Kidney (tissue), 14 donors: ENCODE measurements around the gene FAM81A. TPM values are rescaled to one million over a fixed set of nuclear protein-coding genes. Genes with fewer than 3 reads are reported as not detected.

Experiments used
- DNase-seq, 5 donors: peaks; one replicate each; pipeline ENCODE4 v3.0.0-alpha.2; 2013 to 2020
- FAIRE-seq: peaks from 2 replicates; lab custom pipeline; 2012; peaks lifted over from hg19 to GRCh38; lab: Jason Lieb, UNC
- H3K27ac ChIP-seq, 2 donors: one replicate each; pipeline ENCODE4 v1.7.0; 2013; ENCODE audit warnings: low read depth in 2 of 2, low read length in 2 of 2, inconsistent platforms in 1 of 2
- H3K27me3 ChIP-seq: one replicate; pipeline ENCODE4 v1.7.1; 2013; ENCODE audit warnings: low read length, inconsistent platforms; ENCODE audit not compliant: control insufficient read depth, insufficient read depth
- H3K36me3 ChIP-seq, 3 donors: one replicate each; pipeline versions ENCODE4 v1.7.0 to v1.7.1; 2013; ENCODE audit warnings: low read length in 3 of 3, control low read depth in 1 of 3, inconsistent platforms in 1 of 3; ENCODE audit not compliant: insufficient read depth in 3 of 3, control insufficient read depth in 2 of 3
- H3K4me1 ChIP-seq, 3 donors: one replicate each; pipeline versions ENCODE4 v1.7.0 to v1.7.1; 2013; ENCODE audit warnings: low read length in 3 of 3, inconsistent platforms in 1 of 3, low read depth in 1 of 3; ENCODE audit not compliant: control insufficient read depth in 2 of 3, insufficient read depth in 2 of 3
- H3K4me3 ChIP-seq, 3 donors: one replicate each; pipeline versions ENCODE4 v1.7.0 to v1.8.1; 2013; ENCODE audit warnings: low read length in 3 of 3, control low read depth in 1 of 3, inconsistent platforms in 1 of 3
- H3K9ac ChIP-seq, 3 donors: one replicate each; pipeline versions ENCODE4 v1.7.0 to v1.7.1; 2013; ENCODE audit warnings: low read length in 3 of 3, control low read depth in 1 of 3, inconsistent platforms in 1 of 3
- H3K9me3 ChIP-seq, 3 donors: one replicate each; pipeline versions ENCODE4 v1.7.0 to v1.7.1; 2013; ENCODE audit warnings: low read length in 3 of 3, control low read depth in 1 of 3, inconsistent platforms in 1 of 3; ENCODE audit not compliant: control insufficient read depth in 2 of 3, insufficient read depth in 1 of 3
- intact Hi-C: fragments of 100-400 bp; cut with DNase I; formaldehyde crosslinking; loops from one replicate; pipeline ENCODE4 v1.11.1; 2022
- polyA plus RNA-seq: library from polyadenylated mRNA; stranded (reverse); fragments of 350-450 nt; fragmentation: Illumina TruSeq; extraction: RNeasy Lipid Tissue Mini Kit (QIAGEN cat#74804); gene quantifications from one replicate; pipeline ENCODE4 v1.2.3, GENCODE V29; 2014; ENCODE audit warnings: low read depth, low replicate concordance; ENCODE audit not compliant: insufficient read depth
- total RNA-seq: library from RNA; stranded (reverse); fragmentation: NEBNext Ultra II Directional; extraction: Animal tissue kit (Norgen Biotek cat#: 25700); gene quantifications from one replicate; pipeline ENCODE4 v1.2.1, GENCODE V29; 2021
- TF ChIP-seq, protein P1 (sequence below): IDR thresholded peaks from 3 replicates; pipeline ENCODE4 v1.5.1; 2012; ENCODE audit warnings: mild to moderate bottlenecking, moderate library complexity, borderline replicate concordance; ENCODE audit not compliant: insufficient read depth; ENCODE audit errors: extremely low read depth
- donor health status: control.
- donor health status: control.
- donor health status: control.
- donor health status: control.
- donor health status: control.
- donor health status: DM: yes; HTN: yes; CAD: no.
- donor health status: Normal renal cell carcinoma (clear cell type).

FAM81A gene
- total and polyA plus RNA-seq, 2 donors from 2014 or later = 10.4 TPM

- Histone ChIP-seq H3K9ac (no peak overlapping the region), H3K4me1 (no peaks in the 10 kb centered on the region), H3K36me3 (no peaks in the 10 kb centered on the region), H3K27me3 (no peaks in the 10 kb centered on the region), H3K9me3 (no peaks in the 10 kb centered on the region), H3K4me3 (no peak overlapping the region), H3K27ac (no peak overlapping the region)
- FAIRE-seq (no peak), DNase-seq (peak in 1 of 5 donors; percentile 16)
- TF ChIP-seq, protein P1, sequence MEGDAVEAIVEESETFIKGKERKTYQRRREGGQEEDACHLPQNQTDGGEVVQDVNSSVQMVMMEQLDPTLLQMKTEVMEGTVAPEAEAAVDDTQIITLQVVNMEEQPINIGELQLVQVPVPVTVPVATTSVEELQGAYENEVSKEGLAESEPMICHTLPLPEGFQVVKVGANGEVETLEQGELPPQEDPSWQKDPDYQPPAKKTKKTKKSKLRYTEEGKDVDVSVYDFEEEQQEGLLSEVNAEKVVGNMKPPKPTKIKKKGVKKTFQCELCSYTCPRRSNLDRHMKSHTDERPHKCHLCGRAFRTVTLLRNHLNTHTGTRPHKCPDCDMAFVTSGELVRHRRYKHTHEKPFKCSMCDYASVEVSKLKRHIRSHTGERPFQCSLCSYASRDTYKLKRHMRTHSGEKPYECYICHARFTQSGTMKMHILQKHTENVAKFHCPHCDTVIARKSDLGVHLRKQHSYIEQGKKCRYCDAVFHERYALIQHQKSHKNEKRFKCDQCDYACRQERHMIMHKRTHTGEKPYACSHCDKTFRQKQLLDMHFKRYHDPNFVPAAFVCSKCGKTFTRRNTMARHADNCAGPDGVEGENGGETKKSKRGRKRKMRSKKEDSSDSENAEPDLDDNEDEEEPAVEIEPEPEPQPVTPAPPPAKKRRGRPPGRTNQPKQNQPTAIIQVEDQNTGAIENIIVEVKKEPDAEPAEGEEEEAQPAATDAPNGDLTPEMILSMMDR = no peak
- intact Hi-C loops = no loop called here
Observed at GRCh38 chr15:59549301-59550185, 111.6 kb downstream of the FAM81A start.

- Histone ChIP-seq H3K36me3 (no peaks in the 10 kb centered on the region), H3K9me3 (no peaks in the 10 kb centered on the region), H3K27me3 (no peaks in the 10 kb centered on the region), H3K27ac (no peak overlapping the region), H3K4me1 (no peaks in the 10 kb centered on the region), H3K9ac (no peak overlapping the region), H3K4me3 (no peak overlapping the region)
- DNase-seq (no peak), FAIRE-seq (no peak)
- TF ChIP-seq, protein P1 = no peak
- intact Hi-C loops = no loop called here
Observed at GRCh38 chr15:59550530-59550929, 112.5 kb downstream of the FAM81A start.

- DNase-seq (no peak), FAIRE-seq (no peak)
- Histone ChIP-seq H3K4me1 (no peaks in the 10 kb centered on the region), H3K9me3 (no peaks in the 10 kb centered on the region), H3K27ac (no peak overlapping the region), H3K9ac (no peak overlapping the region), H3K27me3 (no peaks in the 10 kb centered on the region), H3K36me3 (no peaks in the 10 kb centered on the region), H3K4me3 (no peak overlapping the region)
- intact Hi-C loops = no loop called here
- TF ChIP-seq, protein P1 = no peak
Observed at GRCh38 chr15:59550956-59551355, 113.0 kb downstream of the FAM81A start.
